Measurements from ENCODE around the gene TMEM95. TPM values are rescaled to one million over a fixed set of nuclear protein-coding genes. Genes with fewer than 3 reads are reported as not detected.
"Not testable (repeated sequence)": the region's sequence is repeated elsewhere in the genome, so short reads cannot be mapped to it uniquely, and the experiment has no call there.

The TMEM95 gene
- total RNA-seq, 2 experiments from 2014 or later, result not detected

DNA sequence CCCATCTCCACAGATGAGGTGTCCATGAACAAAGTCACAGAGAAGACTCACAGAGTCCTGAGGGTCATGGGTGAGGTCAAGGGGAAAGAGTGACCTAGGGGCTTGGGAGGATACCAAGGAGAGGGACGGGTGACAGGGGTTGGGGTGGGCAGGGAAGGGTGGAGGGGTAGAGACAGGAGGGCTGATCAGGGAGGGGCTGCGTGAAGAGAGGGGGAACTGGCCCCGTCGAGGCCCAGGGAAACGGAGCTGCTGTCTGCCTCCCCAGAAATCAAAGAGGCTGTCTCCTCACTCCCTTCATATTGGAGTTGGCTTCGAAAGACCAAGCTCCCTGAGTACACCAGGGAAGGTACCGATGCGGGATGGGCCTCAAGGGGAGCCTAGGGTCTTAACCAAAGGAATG, 617 bp downstream of the TMEM95 start:
- Mint-ChIP-seq H3K4me3 (no peak overlapping the region), H3K4me1 (peaks cover 40% of the 10 kb centered on the region), H3K9me3 (ENCODE audit: low read depth) (no peaks in the 10 kb centered on the region), H3K27me3 (no peaks in the 10 kb centered on the region), H3K36me3 (peaks cover 8% of the 10 kb centered on the region), H3K27ac (no peak overlapping the region)
- no peak for ATAC-seq
- DNase-seq, result no peak
- CTCF ChIA-PET, result interaction anchor here (0.6 to 6.7 kb wide), 49 partner anchors 10 to 361 kb away, joined by 3 to 88 read pairs (median 4); partner anchors contain the start of genes ACAP1, NEURL4, PLSCR3 and POLR2A

DNA sequence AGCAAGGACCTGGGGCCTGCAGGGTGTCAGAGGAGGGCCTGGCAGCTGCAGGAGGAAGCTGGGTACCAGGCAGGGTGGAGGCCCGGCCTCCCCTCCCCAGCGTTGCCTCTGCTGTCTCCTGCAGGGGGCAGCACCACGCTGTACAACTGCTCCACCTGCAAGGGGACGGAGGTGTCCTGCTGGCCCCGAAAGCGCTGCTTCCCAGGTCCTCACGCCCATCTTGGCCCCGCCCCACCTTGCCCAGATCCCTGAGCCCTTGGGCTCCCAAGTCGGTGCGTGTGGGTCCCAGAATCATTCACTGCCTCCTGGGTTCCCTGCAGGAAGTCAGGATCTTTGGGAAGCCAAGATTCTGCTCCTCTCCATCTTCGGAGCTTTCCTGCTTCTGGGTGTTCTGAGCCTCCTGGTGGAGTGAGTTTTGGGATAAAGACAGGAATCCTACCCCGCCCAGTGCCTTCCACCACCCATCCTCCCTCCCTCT, 1.2 kb downstream of the TMEM95 start:
- ATAC-seq (peak; percentile 73), DNase-seq (peak; percentile 92)
- Mint-ChIP-seq H3K27me3 (no peaks in the 10 kb centered on the region), H3K4me3 (no peak overlapping the region), H3K36me3 (peaks cover 6% of the 10 kb centered on the region), H3K27ac (no peak overlapping the region), H3K4me1 (peaks cover 35% of the 10 kb centered on the region), H3K9me3 (ENCODE audit: low read depth) (no peaks in the 10 kb centered on the region)
- CTCF ChIA-PET, result interaction anchor here (0.6 to 6.7 kb wide), 52 partner anchors 10 to 360 kb away, joined by 3 to 88 read pairs (median 4); partner anchors contain the start of genes ACAP1, NEURL4, PLSCR3 and POLR2A

DNA sequence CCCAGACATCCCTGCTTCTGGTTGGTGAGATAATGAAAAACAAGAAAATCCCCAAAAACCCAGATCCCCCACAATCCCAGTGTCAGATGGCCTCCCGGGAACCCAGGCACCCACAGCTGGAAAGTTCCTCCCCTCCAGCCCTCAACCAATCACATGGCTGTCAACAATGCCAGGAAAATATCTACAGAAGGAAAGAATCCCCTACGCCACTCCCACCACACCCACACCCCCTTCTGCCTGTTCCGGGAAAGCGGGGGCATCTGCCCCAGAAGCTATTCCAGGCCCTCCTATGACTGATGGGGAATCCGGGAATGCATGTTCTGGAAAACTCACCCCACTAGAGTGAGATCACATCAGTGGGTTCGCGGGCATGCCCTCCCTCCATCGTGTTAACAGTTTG, 1.8 kb downstream of the TMEM95 start:
- Mint-ChIP-seq H3K27me3 (no peaks in the 10 kb centered on the region), H3K4me1 (peaks cover 32% of the 10 kb centered on the region), H3K4me3 (no peak overlapping the region), H3K36me3 (peaks cover 3% of the 10 kb centered on the region), H3K9me3 (ENCODE audit: low read depth) (no peaks in the 10 kb centered on the region), H3K27ac (no peak overlapping the region)
- CTCF ChIA-PET, result interaction anchor here (0.9 to 6.7 kb wide), 27 partner anchors 9 to 331 kb away, joined by 3 to 88 read pairs (median 6); partner anchors contain the start of genes ACAP1, NEURL4, PLSCR3 and POLR2A
- DNase-seq (no peak), ATAC-seq (no peak)

DNA sequence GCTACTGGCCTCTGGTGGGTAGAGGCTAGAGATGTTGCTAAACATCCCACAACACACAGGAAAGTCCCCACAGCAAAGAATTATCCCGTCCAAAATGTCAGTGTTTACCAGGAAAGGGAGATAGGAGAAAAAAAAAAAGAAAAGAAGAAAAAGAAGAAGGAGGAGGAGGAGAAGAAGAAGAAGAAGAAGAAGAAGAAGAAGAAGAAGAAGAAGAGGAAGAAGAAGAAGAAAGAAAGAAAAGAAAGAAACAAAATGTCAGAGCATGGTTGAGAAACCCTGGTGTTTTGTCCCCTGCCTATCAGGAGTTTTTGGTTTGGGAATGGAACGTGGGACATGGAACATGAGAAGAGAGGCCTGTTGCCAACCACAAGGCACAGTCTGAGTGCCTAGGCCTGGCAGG, 2.4 kb downstream of the TMEM95 start:
- DNase-seq, result no peak
- no peak overlapping the region for H3K4me3 Mint-ChIP-seq
- H3K4me1 Mint-ChIP-seq, result peaks cover 30% of the 10 kb centered on the region
- H3K9me3 Mint-ChIP-seq (ENCODE audit: low read depth), result no peaks in the 10 kb centered on the region
- no peak for ATAC-seq
- peaks cover 2% of the 10 kb centered on the region for H3K27me3 Mint-ChIP-seq
- H3K27ac Mint-ChIP-seq, result no peak overlapping the region
- H3K36me3 Mint-ChIP-seq, result peaks cover 2% of the 10 kb centered on the region
- CTCF ChIA-PET, result interaction anchor here (2.1 to 6.7 kb wide), 3 partner anchors 79 to 232 kb away, joined by 11 to 88 read pairs (median 41); partner anchors contain the start of genes SENP3, SOX15 and TMEM102

DNA sequence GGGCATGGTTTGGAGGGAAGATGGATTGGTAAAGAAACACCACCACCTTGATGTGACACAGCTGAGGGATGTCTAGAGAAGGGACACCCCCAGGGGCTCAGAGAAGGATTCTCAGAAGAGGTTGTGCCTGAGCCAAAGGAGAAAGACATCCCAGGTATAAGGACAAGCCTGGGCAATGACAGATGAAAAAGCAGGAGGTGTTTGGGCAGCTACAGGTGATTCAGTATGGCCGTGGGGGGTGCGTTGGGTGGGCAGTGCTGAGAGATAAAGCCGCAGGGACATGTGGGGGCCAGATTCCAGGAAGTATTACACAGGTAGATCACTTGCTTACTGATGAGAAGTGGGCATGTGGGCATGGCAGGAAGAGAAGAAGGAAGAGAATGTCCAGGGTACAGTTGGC, 7.0 kb downstream of the TMEM95 start:
- DNase-seq (no peak), ATAC-seq (no peak)
- Mint-ChIP-seq H3K4me1 (no peaks in the 10 kb centered on the region), H3K27ac (no peak overlapping the region), H3K9me3 (ENCODE audit: low read depth) (no peaks in the 10 kb centered on the region), H3K4me3 (no peak overlapping the region), H3K27me3 (peaks cover 2% of the 10 kb centered on the region), H3K36me3 (no peaks in the 10 kb centered on the region)
- CTCF ChIA-PET, result interaction anchor here (1.6 kb wide), 1 partner anchor 199 kb away, joined by 7 read pairs; the partner anchor contains the start of gene SENP3

GRCh38 chr17:7363311-7363710, 8.4 kb downstream of the TMEM95 start:
- H3K36me3 Mint-ChIP-seq, result no peaks in the 10 kb centered on the region
- CTCF ChIA-PET, result interaction anchor here (0.7 to 1.6 kb wide), 2 partner anchors 144 to 198 kb away, joined by 4 to 7 read pairs; partner anchors contain the start of gene SENP3
- H3K4me3 Mint-ChIP-seq, result no peak overlapping the region
- ATAC-seq (no peak), DNase-seq (no peak)
- H3K4me1 Mint-ChIP-seq, result no peaks in the 10 kb centered on the region
- no peaks in the 10 kb centered on the region for H3K9me3 Mint-ChIP-seq (ENCODE audit: low read depth)
- peaks cover 2% of the 10 kb centered on the region for H3K27me3 Mint-ChIP-seq
- no peak overlapping the region for H3K27ac Mint-ChIP-seq

- CTCF ChIA-PET, result interaction anchor here (0.9 kb wide), 1 partner anchor 10 kb away, joined by 4 read pairs; no protein-coding TSS in a partner anchor
- H3K27ac Mint-ChIP-seq; ATAC-seq; H3K9me3 Mint-ChIP-seq (ENCODE audit: low read depth); H3K4me3 Mint-ChIP-seq; DNase-seq; H3K36me3 Mint-ChIP-seq; H3K27me3 Mint-ChIP-seq; H3K4me1 Mint-ChIP-seq: not testable (repeated sequence)
These were observed 11.0 kb downstream of the TMEM95 start for GRCh38 chr17:7365963-7366362.

- Mint-ChIP-seq H3K4me1 (no peaks in the 10 kb centered on the region), H3K27ac (no peak overlapping the region), H3K4me3 (no peak overlapping the region), H3K9me3 (ENCODE audit: low read depth) (no peaks in the 10 kb centered on the region), H3K36me3 (no peaks in the 10 kb centered on the region), H3K27me3 (peaks cover 3% of the 10 kb centered on the region)
- CTCF ChIA-PET, result interaction anchor here (1.2 kb wide), 1 partner anchor 11 kb away, joined by 3 read pairs; no protein-coding TSS in a partner anchor
- ATAC-seq (no peak), DNase-seq (no peak)
These were observed 12.1 kb downstream of the TMEM95 start for GRCh38 chr17:7367083-7367482.

GRCh38 chr17:7367918-7368598, 13.1 kb downstream of the TMEM95 start:
- Mint-ChIP-seq H3K9me3 (ENCODE audit: low read depth) (no peaks in the 10 kb centered on the region), H3K36me3 (no peaks in the 10 kb centered on the region), H3K4me1 (no peaks in the 10 kb centered on the region), H3K27ac (no peak overlapping the region), H3K4me3 (no peak overlapping the region), H3K27me3 (peaks cover 3% of the 10 kb centered on the region)
- ATAC-seq (no peak), DNase-seq (no peak)
- CTCF ChIA-PET, result interaction anchor here (0.5 to 1.2 kb wide), 3 partner anchors 12 to 153 kb away, joined by 3 read pairs; no protein-coding TSS in a partner anchor

GRCh38 chr17:7368599-7368994, 13.6 kb downstream of the TMEM95 start:
- not testable (repeated sequence) for H3K9me3 Mint-ChIP-seq (ENCODE audit: low read depth); H3K4me1 Mint-ChIP-seq; ATAC-seq; H3K27ac Mint-ChIP-seq; H3K36me3 Mint-ChIP-seq; DNase-seq; H3K4me3 Mint-ChIP-seq; H3K27me3 Mint-ChIP-seq
- CTCF ChIA-PET, result interaction anchor here (0.6 kb wide), 1 partner anchor 153 kb away, joined by 3 read pairs; no protein-coding TSS in a partner anchor

GRCh38 chr17:7369825-7370224, 14.9 kb downstream of the TMEM95 start:
- ATAC-seq (no peak), DNase-seq (no peak)
- Mint-ChIP-seq H3K27ac (no peak overlapping the region), H3K9me3 (ENCODE audit: low read depth) (no peaks in the 10 kb centered on the region), H3K36me3 (no peaks in the 10 kb centered on the region), H3K4me1 (no peaks in the 10 kb centered on the region), H3K27me3 (peaks cover 3% of the 10 kb centered on the region), H3K4me3 (no peak overlapping the region)
- CTCF ChIA-PET, result no interaction called here

DNA sequence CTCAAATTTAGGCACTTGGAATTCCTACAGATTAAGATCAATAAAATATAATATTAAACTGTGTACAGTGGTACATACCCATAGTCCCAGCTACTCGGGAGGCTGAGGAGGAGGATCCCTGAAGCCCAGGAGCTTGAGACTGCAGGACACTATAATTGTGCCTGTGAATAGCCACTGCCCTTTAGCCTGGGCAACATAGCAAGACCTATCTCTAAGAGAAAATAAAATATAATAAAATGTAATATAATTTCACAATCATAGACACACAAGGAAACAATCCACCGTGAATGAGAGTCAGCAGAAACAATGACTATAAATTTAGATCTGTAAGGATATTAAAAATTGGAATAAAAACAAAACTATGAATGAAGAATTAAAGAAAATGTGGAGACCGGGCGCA, 15.9 kb downstream of the TMEM95 start:
- Mint-ChIP-seq H3K4me3 (no peak overlapping the region), H3K9me3 (ENCODE audit: low read depth) (no peaks in the 10 kb centered on the region), H3K36me3 (no peaks in the 10 kb centered on the region), H3K27me3 (peaks cover 3% of the 10 kb centered on the region), H3K4me1 (no peaks in the 10 kb centered on the region), H3K27ac (no peak overlapping the region)
- ATAC-seq (no peak), DNase-seq (no peak)
- CTCF ChIA-PET, result interaction anchor here (1.9 to 6.2 kb wide), 2 partner anchors 15 to 66 kb away, joined by 6 to 22 read pairs; no protein-coding TSS in a partner anchor

DNA sequence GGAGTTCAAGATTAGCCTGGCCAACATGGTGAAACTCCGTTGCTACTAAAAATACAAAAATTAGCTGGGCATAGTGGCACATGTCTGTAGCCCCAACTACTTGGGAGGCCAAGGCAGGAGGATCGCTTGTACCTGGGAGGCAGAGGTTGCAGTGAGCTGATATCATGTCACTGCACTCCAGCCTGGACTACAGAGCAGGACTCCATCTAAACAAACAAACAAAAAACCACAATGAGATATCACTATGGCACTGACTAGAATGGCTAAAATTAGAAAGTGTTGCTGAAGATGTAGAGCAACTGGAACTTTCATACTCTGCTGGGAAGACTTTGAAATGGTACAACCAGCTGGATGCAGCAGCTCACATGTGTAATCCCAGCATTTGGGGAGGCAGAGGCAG, 19.4 kb downstream of the TMEM95 start:
- ATAC-seq (no peak), DNase-seq (no peak)
- H3K4me3 Mint-ChIP-seq, result no peak overlapping the region
- peaks cover 3% of the 10 kb centered on the region for H3K9me3 Mint-ChIP-seq (ENCODE audit: low read depth)
- no peaks in the 10 kb centered on the region for H3K4me1 Mint-ChIP-seq
- CTCF ChIA-PET, result interaction anchor here (6.2 kb wide), 1 partner anchor 18 kb away, joined by 22 read pairs; no protein-coding TSS in a partner anchor
- H3K36me3 Mint-ChIP-seq, result peaks cover 2% of the 10 kb centered on the region
- H3K27ac Mint-ChIP-seq, result no peak overlapping the region
- H3K27me3 Mint-ChIP-seq, result peaks cover 14% of the 10 kb centered on the region

- CTCF ChIA-PET, result no interaction called here
- Mint-ChIP-seq H3K4me1 (peaks cover 3% of the 10 kb centered on the region), H3K27me3 (peaks cover 41% of the 10 kb centered on the region), H3K36me3 (peaks cover 2% of the 10 kb centered on the region), H3K4me3 (no peak overlapping the region), H3K9me3 (ENCODE audit: low read depth) (peaks cover 3% of the 10 kb centered on the region), H3K27ac (no peak overlapping the region)
- ATAC-seq (no peak), DNase-seq (no peak)
These were observed 24.2 kb downstream of the TMEM95 start for GRCh38 chr17:7379134-7379533.
